Activated T-helper 1 cell treated with anti-CD3 and anti-CD28 coated beads, Interleukin-2, amount 50 U/mL, for 16 hours (primary cell): ENCODE measurements around the gene ABCA1.

Source experiments
- DNase-seq, 2 donors: peaks; one replicate each; pipeline ENCODE4 v3.0.0-alpha.2; 2020; ENCODE audit warnings: low read depth in 1 of 2, low spot score in 1 of 2

The ABCA1 gene

DNA sequence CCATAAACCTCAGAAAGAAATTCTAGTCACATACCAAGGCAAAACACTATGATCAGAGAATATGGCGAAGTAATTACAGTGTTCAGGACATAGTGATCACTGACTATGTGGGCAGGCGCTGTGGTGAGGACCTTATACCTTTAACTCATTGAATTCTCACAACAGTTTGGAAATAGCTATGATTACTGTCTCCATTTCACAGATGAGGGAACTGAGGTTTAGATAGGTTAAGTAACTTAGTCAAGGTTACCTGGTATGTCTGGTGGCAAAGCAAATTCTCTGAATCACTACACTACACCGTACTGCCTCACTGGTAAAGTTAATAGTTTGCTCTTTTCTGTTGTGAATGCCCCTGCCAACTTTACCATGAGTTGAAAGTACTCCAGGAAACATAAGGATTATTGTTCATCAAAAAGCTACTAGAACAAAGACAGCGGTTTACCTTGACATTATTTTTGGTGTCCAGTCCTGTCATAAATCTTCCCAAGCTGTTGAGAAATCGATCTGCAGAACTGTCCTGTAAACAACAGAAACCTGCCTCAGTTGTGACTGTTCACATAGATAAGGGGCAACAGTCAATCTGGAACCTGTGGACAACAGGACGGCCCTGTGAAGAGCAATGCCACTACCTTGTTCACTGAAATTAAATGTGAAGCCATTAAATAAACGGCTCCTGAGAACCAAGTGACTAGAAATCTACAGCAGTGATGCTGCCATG is 127.7 kb downstream of the ABCA1 start:
- no peak for DNase-seq

DNA sequence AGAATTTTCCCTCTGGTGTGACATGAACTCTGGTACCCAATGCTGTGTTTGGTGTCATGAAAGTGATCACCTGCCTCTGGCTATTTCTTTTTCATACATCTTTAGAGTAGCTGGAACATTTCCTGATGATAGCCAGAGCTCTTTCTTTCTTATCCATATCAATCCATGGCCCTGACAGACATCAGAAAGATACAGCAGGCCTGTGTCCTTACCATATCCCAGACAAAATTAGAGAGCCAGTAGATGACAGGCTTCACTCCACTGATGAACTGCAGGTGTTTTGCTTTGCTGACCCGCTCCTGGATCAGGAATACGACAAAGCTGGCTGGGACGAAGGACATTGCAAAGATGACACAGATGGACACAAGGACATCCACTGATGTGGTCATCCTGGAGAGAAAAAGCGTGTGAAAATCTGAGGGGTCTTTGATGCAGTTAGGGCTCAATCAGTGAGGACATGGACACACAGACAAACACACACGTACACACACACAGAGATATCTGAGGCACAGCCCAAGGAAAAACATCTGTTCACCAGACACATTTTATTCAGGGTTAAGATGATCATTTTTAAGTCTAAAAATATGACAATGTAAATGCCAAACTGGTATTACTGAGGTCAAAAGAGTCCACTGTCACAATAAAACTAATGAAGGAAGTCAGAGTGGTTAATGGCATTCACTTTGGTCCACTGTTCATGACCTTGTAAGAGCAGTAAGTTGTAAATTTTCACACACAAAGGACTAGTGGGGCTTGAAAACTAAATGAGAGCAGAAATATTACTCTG is 129.6 kb downstream of the ABCA1 start:
- DNase-seq, result no peak

DNA sequence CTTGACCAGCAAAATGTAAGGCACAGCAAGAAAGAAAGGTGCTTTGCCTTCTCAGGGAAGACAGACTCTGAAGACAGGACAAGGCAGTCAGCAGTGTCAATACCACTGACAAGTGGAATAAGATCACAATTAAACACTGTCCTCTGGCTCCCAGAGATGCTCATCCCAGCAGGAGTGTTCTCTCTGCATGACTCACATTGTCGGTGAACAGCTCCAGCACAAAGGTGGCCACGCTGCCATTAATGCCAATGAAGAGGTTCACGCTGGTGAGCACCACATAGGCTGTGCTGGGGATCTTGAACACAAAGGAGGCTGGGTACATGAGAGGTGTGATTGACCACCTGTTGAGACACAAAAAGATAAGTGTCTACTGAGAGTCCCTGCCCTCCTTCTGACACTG is 132.1 kb downstream of the ABCA1 start:
- no peak for DNase-seq

- DNase-seq, result no peak
Measured at GRCh38 chr9:104795082-104795481, 132.9 kb downstream of the ABCA1 start.

- DNase-seq, result no peak
Measured at GRCh38 chr9:104794070-104794469, 133.9 kb downstream of the ABCA1 start.

- DNase-seq, result no peak
Measured at GRCh38 chr9:104788251-104788650, 139.7 kb downstream of the ABCA1 start.

- no peak for DNase-seq
Measured at GRCh38 chr9:104787306-104788015, 140.5 kb downstream of the ABCA1 start.

DNA sequence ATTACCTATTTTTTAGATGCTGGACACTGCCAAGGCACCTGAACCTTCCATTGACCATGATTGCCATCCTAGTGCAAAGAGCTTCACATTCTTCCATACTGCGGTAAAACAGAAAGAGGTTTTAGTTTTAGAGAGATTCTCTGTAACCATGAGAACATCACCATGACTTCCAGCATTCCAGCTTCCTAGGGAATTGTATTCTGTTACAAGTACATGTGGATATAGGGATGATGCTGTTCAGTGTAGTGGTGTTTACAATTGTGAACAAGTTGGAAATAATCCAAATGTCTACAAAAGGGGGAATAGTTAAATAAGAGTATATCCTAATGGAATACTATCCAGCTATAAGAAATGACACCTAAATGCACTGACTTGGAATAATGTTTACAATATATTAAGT is 141.7 kb downstream of the ABCA1 start:
- no peak for DNase-seq

DNA sequence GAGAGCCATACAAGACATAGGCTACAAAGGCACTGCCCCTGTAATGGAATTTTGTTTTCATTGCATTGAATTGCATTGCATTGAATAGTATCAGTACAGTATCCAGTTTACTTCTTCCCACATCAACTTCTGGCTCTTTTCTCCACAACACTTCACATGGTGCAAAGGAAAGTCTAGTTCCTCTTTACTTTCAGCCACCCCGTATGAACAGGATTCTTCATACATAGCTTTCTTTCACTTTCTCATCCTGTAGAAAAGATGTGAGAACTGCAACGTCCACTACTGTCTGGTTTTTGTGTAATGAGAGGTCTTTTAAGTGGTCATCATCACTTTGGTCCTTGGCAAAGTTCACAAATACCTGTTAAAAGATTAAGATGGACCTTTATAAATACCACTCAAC is 143.9 kb downstream of the ABCA1 start:
- no peak for DNase-seq

GRCh38 chr9:104783588-104783987 is 144.4 kb downstream of the ABCA1 start:
- DNase-seq, result no peak

DNA sequence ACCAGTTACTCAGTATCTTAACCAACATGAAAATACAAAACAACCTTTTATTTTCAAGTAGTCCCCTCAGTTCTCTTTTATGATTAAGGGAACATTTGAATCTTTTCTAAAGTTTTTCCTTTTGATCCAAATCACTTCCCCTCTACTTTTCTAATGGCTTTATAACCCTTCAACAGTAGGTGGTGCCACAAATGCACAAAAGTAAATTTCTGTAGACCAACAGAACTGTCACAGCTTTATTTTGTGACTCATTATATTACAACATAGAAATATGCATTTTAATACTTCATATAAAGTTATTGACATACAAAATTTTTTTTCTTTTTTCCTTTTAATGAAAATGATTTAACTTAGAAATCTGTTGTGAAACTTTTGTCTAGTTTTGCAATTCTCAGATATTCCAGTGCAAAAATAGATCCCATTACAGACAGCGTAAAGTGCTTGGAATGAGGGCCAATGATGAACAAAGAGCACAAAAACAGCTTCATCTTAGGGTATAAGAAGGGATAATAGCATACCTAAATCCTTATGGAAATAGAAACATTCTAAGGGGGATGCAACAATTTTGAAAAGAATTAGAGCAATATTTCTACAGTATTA is 147.1 kb downstream of the ABCA1 start:
- no peak for DNase-seq

GRCh38 chr9:104779946-104780535 is 147.9 kb downstream of the ABCA1 start:
- DNase-seq, result no peak

DNA sequence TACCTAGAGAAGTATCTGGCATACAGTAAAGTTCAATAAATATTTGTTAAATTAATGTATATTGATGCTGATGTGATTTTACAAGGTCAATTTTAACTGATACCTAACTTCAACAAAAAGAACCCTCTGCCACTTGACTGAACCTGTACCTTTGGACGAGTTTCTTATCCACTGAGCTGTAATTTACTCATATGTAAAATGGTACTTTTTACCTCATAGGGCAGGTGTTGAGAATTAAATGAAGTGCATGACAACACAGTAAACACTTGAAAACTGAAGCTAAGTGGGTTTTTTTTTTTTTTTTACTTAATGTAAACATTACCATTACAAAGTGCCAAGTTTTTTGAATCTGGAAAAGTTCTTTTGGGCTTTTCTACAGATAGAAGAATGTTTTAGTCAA is 148.6 kb downstream of the ABCA1 start:
- DNase-seq, result no peak

- no peak for DNase-seq
Measured at GRCh38 chr9:104778802-104779201, 149.2 kb downstream of the ABCA1 start.

DNA sequence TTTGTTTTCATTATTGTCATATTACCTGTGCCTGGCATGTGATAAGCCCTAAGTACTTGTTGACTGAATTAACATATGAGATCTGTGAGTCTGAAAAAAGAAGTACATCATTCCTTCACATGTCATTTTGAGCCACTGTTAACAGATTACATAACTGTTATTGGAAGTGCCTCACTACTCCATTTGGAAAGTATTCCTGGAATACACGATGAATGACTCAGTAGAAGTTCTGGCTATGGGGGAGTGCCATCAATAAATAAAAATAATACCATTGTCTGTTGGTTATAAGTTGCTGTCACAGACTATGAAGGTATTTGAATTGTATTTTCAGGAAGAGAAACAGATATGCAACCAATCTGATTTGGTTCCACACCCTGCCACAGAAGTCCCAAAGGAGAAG is 151.2 kb downstream of the ABCA1 start:
- no peak for DNase-seq

- DNase-seq, result no peak
Measured at GRCh38 chr9:104775976-104776375, 152.0 kb downstream of the ABCA1 start.

- no peak for DNase-seq
Measured at GRCh38 chr9:104775574-104775936, 152.4 kb downstream of the ABCA1 start.

DNA sequence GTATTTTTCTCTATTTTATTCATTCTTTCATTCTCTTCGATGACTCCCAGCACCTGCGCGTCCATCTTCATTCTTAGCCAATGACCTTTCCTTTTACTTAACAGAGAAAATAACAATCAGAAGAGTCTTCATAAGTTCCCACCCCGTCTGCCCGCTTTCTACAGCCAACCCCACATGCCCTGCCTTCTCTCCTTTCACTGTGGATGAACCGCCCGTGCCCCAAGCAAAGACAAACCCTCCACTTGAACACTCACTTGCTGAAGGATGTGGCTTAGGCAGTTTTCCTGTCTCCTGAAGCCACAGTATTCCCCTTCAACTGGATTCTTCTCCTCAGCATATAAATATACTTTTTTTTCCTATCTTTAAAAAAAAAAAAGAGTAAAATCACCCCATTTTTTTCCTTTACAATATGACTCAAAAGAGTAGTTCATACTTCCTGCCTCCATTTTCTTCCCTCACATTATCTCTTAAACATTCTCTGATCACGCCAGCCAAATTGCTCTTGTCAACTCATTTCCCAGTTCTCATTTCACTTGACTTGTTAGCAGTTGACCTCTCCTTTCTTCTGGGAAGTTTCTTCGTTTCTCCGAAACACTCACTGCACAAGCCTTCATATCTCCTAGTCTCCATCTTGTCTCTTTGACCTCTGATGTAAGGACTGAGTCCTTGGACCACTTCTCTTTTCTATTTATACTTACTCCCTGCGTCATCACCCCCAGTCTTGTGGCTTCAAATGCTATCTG is 153.0 kb downstream of the ABCA1 start:
- DNase-seq, result no peak

- no peak for DNase-seq
Measured at GRCh38 chr9:104774132-104774531, 153.8 kb downstream of the ABCA1 start.

DNA sequence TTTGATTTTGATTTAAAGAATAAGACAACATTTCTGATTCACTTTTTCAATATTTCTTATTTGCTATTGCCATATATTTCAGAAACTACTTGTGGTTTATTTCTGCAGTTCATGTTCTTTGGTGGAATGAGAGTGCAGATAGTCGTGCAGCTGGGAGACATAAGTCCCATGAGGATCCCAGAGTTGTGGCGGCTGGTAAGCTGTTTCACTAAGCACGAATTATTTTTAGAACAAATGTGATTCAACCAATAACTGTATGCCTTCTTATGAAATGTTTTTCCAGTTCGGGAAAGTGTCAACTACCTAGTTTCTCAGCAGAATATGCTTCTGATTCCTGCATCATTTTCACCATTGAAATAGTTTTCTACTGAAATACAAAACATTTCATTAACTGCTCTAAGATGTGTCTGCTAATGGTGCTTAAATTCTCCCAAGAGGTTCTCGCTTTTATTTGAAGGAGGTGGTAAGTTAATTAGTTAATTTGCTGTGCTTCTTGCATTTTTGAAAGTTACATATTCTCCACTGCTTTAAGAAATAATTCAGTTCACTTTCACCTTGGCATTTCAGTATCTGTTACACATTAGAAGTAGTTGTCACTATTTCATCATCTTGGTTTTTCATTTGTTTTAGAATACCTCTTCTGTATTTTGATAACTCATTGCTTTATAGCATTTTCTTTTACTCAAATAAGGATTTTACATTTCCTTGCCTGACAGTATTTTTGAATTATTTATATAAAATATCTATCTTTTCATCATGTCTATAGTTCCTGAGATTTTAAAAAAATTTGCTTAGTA is 155.0 kb downstream of the ABCA1 start:
- DNase-seq, result no peak
